Esophagus mucosa (tissue), 1 donor: ENCODE data around the gene RGP1. TPM values are rescaled to one million over a fixed set of nuclear protein-coding genes. Genes with fewer than 3 reads are reported as not detected.

Source experiments
- total RNA-seq: library from RNA; stranded (reverse); gene quantifications from one replicate; pipeline ENCODE4 v1.2.4, GENCODE V29; 2023
- donor health status: DM: yes; HTN: yes; CAD: no.

The RGP1 gene
- total RNA-seq, 1 donor from 2014 or later, result 17.4 TPM

Other genes starting within 250 kb of the RGP1 start
- 9.5 TPM for gene TESK1, start 144.0 kb upstream of the RGP1 start, total RNA-seq
- 0.52 TPM for gene CD72, start 130.9 kb upstream of the RGP1 start, total RNA-seq
- gene SIT1, start 98.4 kb upstream of the RGP1 start, total RNA-seq, result 0.44 TPM
- 5,550 TPM for gene RMRP, start 91.3 kb upstream of the RGP1 start, total RNA-seq
- gene CCDC107, start 91.0 kb upstream of the RGP1 start, total RNA-seq, result 7.9 TPM
- 2.4 TPM for gene ARHGEF39, start 84.1 kb upstream of the RGP1 start, total RNA-seq
- 1.6 TPM for gene CA9, start 75.4 kb upstream of the RGP1 start, total RNA-seq
- 31.2 TPM for gene TPM2, start 59.4 kb upstream of the RGP1 start, total RNA-seq
- gene TLN1, start 17.1 kb upstream of the RGP1 start, total RNA-seq, result 84.6 TPM
- gene CREB3, start 16.6 kb upstream of the RGP1 start, total RNA-seq, result 15.1 TPM
- gene GBA2, start 59 bp upstream of the RGP1 start, total RNA-seq, result 20.9 TPM
- not detected for gene MSMP, start 5.0 kb downstream of the RGP1 start, total RNA-seq
- 1.3 TPM for gene NPR2, start 42.3 kb downstream of the RGP1 start, total RNA-seq
- gene SPAG8, start 63.0 kb downstream of the RGP1 start, total RNA-seq, result 0.20 TPM
- 30.2 TPM for gene HINT2, start 65.8 kb downstream of the RGP1 start, total RNA-seq
- gene FAM221B, start 79.4 kb downstream of the RGP1 start, total RNA-seq, result not detected
- gene TMEM8B, start 79.9 kb downstream of the RGP1 start, total RNA-seq, result 1.7 TPM
- gene OR13J1, start 121.1 kb downstream of the RGP1 start, total RNA-seq, result not detected
- 1.2 TPM for gene HRCT1, start 156.9 kb downstream of the RGP1 start, total RNA-seq
- 0.16 TPM for gene SPAAR, start 160.2 kb downstream of the RGP1 start, total RNA-seq
- gene OR2S2, start 208.9 kb downstream of the RGP1 start, total RNA-seq, result not detected